SK-N-SH (cell line): ENCODE measurements around the gene STARD3NL.

ENCODE experiments used
- CHD2 ChIP-seq: fragments of 150-350 bp; IDR thresholded peaks from 2 replicates; pipeline ENCODE4 v1.6.1; 2018; ENCODE audit warnings: low read length; ENCODE audit not compliant: partially characterized antibody
- CTCF ChIP-seq: fragments of 200-600 bp; sonication (generic); IDR thresholded peaks from 2 replicates; pipeline ENCODE4 v1.6.1; 2017; ENCODE audit warnings: antibody characterized with exemption, mild to moderate bottlenecking, moderate library complexity
- EP300 ChIP-seq, 2 experiments: IDR thresholded peaks; 2 replicates each; pipeline versions ENCODE4 v1.4.0 to v1.6.1; 2012; ENCODE audit warnings: borderline replicate concordance in 1 of 2, low read depth in 1 of 2, low read length in 1 of 2
- IRF3 ChIP-seq: fragments of 150-350 bp; IDR thresholded peaks from 2 replicates; pipeline ENCODE4 v1.6.1; 2016; ENCODE audit warnings: mild to moderate bottlenecking, low read depth, low read length
- MEF2A ChIP-seq: IDR thresholded peaks from 2 replicates; pipeline ENCODE4 v1.4.0; 2012; ENCODE audit warnings: low read depth, borderline replicate concordance
- NFIC ChIP-seq: IDR thresholded peaks from 2 replicates; pipeline ENCODE4 v1.4.0; 2012; ENCODE audit warnings: borderline replicate concordance
- POLR2AphosphoS5 ChIP-seq: IDR thresholded peaks from 2 replicates; pipeline ENCODE4 v1.6.1; 2012; ENCODE audit warnings: low read depth, low read length
- REST ChIP-seq: IDR thresholded peaks from 2 replicates; pipeline ENCODE4 v1.6.1; 2012; ENCODE audit warnings: mild to moderate bottlenecking, low read depth, low read length, moderate library complexity
- RXRA ChIP-seq: IDR thresholded peaks from 2 replicates; pipeline ENCODE4 v1.4.0; 2012; ENCODE audit warnings: low read depth, mild to moderate bottlenecking, borderline replicate concordance
- SIN3A ChIP-seq: IDR thresholded peaks from 2 replicates; pipeline ENCODE4 v1.6.1; 2012; ENCODE audit warnings: low read depth, mild to moderate bottlenecking, low read length, moderate library complexity, borderline replicate concordance
- SMC3 ChIP-seq: IDR thresholded peaks from 2 replicates; pipeline ENCODE4 v1.6.1; 2012; ENCODE audit warnings: low read depth, low read length, improper control_type of control experiment
- USF2 ChIP-seq: fragments of 150-350 bp; IDR thresholded peaks from 2 replicates; pipeline ENCODE4 v1.6.1; 2017; ENCODE audit warnings: antibody characterized with exemption, low read length, low read depth, borderline replicate concordance
- TF ChIP-seq, protein P1 (sequence below): IDR thresholded peaks from 2 replicates; pipeline ENCODE4 v1.4.0; 2012; ENCODE audit warnings: low read depth
- TF ChIP-seq, protein P2 (sequence below): IDR thresholded peaks from 2 replicates; pipeline ENCODE4 v1.4.0; 2012; ENCODE audit warnings: low read depth, borderline replicate concordance

DNA sequence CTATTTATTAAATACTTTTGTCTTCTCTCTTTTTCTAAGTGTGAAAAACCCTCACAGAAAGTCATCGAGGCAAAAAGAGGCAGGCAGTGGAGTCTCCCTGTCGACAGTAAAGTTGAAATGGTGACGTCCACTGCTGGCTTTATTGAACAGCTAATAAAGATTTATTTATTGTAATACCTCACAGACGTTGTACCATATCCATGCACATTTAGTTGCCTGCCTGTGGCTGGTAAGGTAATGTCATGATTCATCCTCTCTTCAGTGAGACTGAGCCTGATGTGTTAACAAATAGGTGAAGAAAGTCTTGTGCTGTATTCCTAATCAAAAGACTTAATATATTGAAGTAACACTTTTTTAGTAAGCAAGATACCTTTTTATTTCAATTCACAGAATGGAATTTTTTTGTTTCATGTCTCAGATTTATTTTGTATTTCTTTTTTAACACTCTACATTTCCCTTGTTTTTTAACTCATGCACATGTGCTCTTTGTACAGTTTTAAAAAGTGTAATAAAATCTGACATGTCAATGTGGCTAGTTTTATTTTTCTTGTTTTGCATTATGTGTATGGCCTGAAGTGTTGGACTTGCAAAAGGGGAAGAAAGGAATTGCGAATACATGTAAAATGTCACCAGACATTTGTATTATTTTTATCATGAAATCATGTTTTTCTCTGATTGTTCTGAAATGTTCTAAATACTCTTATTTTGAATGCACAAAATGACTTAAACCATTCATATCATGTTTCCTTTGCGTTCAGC, 52.0 kb downstream of the STARD3NL start:
- TF ChIP-seq SMC3 (no peak), CTCF (no peak), REST (no peak), POLR2AphosphoS5 (no peak), USF2 (no peak), MEF2A (no peak), EP300 (IDR thresholded peaks at IDR 0.05; ENCODE audit: borderline replicate concordance in 1 of 2, low read depth in 1 of 2, low read length in 1 of 2) (no peak), RXRA (no peak), IRF3 (no peak), NFIC (no peak), SIN3A (no peak), CHD2 (no peak)
- TF ChIP-seq, protein P1, sequence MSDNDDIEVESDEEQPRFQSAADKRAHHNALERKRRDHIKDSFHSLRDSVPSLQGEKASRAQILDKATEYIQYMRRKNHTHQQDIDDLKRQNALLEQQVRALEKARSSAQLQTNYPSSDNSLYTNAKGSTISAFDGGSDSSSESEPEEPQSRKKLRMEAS = no peak
- TF ChIP-seq, protein P2, sequence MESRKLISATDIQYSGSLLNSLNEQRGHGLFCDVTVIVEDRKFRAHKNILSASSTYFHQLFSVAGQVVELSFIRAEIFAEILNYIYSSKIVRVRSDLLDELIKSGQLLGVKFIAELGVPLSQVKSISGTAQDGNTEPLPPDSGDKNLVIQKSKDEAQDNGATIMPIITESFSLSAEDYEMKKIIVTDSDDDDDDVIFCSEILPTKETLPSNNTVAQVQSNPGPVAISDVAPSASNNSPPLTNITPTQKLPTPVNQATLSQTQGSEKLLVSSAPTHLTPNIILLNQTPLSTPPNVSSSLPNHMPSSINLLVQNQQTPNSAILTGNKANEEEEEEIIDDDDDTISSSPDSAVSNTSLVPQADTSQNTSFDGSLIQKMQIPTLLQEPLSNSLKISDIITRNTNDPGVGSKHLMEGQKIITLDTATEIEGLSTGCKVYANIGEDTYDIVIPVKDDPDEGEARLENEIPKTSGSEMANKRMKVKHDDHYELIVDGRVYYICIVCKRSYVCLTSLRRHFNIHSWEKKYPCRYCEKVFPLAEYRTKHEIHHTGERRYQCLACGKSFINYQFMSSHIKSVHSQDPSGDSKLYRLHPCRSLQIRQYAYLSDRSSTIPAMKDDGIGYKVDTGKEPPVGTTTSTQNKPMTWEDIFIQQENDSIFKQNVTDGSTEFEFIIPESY = no peak
